GM12878 (cell line): Measurements from ENCODE around the gene RAB30.

ENCODE experiments used
- CEBPB ChIP-seq, 2 experiments: fragments of 150-350 bp in 1 of 2; IDR thresholded peaks; 2 replicates each; pipeline ENCODE4 v1.6.1; 2012 to 2014; ENCODE audit warnings: low read depth in 2 of 2, low read length in 2 of 2, borderline replicate concordance in 1 of 2, inconsistent platforms in 1 of 2
- GABPA ChIP-seq: IDR thresholded peaks from 2 replicates; pipeline ENCODE4 v1.6.1; 2014; ENCODE audit warnings: antibody characterized with exemption, low read depth, mild to moderate bottlenecking, inconsistent platforms
- NRF1 ChIP-seq: conservative IDR thresholded peaks from 2 replicates; pipeline ENCODE4 v1.6.1; 2011; ENCODE audit warnings: mild to moderate bottlenecking, low read depth, low read length, improper control_type of control experiment
- POLR2A ChIP-seq: IDR thresholded peaks from 2 replicates; pipeline ENCODE4 v1.6.1; 2011; ENCODE audit warnings: low read depth, mild to moderate bottlenecking, low read length
- POLR2AphosphoS2 ChIP-seq: IDR thresholded peaks from 2 replicates; pipeline ENCODE4 v1.6.1; 2011; ENCODE audit warnings: low read depth, mild to moderate bottlenecking, low read length, improper control_type of control experiment, moderate library complexity
- POLR2AphosphoS5 ChIP-seq: IDR thresholded peaks from 2 replicates; pipeline ENCODE4 v1.6.1; 2011; ENCODE audit warnings: mild to moderate bottlenecking, low read length, inconsistent platforms
- STAT3 ChIP-seq: IDR thresholded peaks from 2 replicates; pipeline ENCODE4 v1.6.1; 2011; ENCODE audit warnings: low read depth, low read length, improper control_type of control experiment
- ZNF274 ChIP-seq: IDR thresholded peaks from one replicate; pipeline ENCODE4 v1.8.0; 2011; ENCODE audit not compliant: insufficient read length, insufficient read depth
- TF ChIP-seq, protein P1 (sequence below), 3 experiments: IDR thresholded peaks in 2 of 3; conservative IDR thresholded peaks in 1 of 3; 2 replicates each; pipeline ENCODE4 v1.5.1; 2011; ENCODE audit warnings: low read depth in 3 of 3, low read length in 3 of 3, mild to moderate bottlenecking in 3 of 3, control low read depth in 2 of 3, moderate library complexity in 2 of 3, inconsistent platforms in 1 of 3, mixed read lengths in 1 of 3; ENCODE audit not compliant: control insufficient read depth in 2 of 3, insufficient read depth in 1 of 3; ENCODE audit errors: extremely low read depth in 1 of 3
- TF ChIP-seq, protein P2 (sequence below): IDR thresholded peaks from 2 replicates; pipeline ENCODE4 v1.6.1; 2012; ENCODE audit warnings: low read depth, low read length, improper control_type of control experiment
- TF ChIP-seq, protein P3 (sequence below): fragments of 450-650 bp; IDR thresholded peaks from 2 replicates; pipeline ENCODE4 v1.6.1; 2017; ENCODE audit warnings: antibody characterized with exemption, mild to moderate bottlenecking, moderate library complexity

DNA sequence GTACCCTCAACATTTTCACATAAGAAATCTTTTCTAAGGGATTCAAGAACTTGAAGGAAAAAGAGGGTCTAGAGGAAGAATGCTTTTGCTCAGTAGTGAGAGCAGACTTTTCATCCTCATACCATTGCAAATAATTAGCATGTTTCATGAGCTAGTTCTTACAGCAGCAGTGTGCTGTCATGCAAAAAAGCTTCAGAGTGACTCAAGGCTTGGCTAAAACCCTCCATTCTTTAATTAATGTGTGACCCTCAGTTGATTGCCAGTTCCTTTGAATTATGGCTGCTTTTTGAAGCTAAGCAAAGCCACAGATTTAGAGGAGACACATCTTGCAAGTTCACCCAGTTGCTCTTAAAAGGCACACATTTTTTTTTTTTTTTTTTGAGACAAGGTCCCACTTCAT lies 48.6 kb upstream of the RAB30 start:
- TF ChIP-seq POLR2AphosphoS2, result no peak
- TF ChIP-seq, protein P1, sequence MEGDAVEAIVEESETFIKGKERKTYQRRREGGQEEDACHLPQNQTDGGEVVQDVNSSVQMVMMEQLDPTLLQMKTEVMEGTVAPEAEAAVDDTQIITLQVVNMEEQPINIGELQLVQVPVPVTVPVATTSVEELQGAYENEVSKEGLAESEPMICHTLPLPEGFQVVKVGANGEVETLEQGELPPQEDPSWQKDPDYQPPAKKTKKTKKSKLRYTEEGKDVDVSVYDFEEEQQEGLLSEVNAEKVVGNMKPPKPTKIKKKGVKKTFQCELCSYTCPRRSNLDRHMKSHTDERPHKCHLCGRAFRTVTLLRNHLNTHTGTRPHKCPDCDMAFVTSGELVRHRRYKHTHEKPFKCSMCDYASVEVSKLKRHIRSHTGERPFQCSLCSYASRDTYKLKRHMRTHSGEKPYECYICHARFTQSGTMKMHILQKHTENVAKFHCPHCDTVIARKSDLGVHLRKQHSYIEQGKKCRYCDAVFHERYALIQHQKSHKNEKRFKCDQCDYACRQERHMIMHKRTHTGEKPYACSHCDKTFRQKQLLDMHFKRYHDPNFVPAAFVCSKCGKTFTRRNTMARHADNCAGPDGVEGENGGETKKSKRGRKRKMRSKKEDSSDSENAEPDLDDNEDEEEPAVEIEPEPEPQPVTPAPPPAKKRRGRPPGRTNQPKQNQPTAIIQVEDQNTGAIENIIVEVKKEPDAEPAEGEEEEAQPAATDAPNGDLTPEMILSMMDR (IDR thresholded peaks at IDR 0.05 in 2 of 3, conservative IDR thresholded peaks at IDR 0.05 in 1 of 3; ENCODE audit: control insufficient read depth in 2 of 3, extremely low read depth in 1 of 3, insufficient read depth in 1 of 3, low read depth in 3 of 3, low read length in 3 of 3), result no peak
- no peak for TF ChIP-seq STAT3
- TF ChIP-seq POLR2A, result no peak
- TF ChIP-seq GABPA, result no peak
- TF ChIP-seq, protein P2, sequence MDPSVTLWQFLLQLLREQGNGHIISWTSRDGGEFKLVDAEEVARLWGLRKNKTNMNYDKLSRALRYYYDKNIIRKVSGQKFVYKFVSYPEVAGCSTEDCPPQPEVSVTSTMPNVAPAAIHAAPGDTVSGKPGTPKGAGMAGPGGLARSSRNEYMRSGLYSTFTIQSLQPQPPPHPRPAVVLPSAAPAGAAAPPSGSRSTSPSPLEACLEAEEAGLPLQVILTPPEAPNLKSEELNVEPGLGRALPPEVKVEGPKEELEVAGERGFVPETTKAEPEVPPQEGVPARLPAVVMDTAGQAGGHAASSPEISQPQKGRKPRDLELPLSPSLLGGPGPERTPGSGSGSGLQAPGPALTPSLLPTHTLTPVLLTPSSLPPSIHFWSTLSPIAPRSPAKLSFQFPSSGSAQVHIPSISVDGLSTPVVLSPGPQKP, result no peak
- TF ChIP-seq ZNF274, result no peak
- no peak for TF ChIP-seq CEBPB (IDR thresholded peaks at IDR 0.05; ENCODE audit: borderline replicate concordance in 1 of 2, low read depth in 2 of 2, low read length in 2 of 2)
- TF ChIP-seq, protein P3, sequence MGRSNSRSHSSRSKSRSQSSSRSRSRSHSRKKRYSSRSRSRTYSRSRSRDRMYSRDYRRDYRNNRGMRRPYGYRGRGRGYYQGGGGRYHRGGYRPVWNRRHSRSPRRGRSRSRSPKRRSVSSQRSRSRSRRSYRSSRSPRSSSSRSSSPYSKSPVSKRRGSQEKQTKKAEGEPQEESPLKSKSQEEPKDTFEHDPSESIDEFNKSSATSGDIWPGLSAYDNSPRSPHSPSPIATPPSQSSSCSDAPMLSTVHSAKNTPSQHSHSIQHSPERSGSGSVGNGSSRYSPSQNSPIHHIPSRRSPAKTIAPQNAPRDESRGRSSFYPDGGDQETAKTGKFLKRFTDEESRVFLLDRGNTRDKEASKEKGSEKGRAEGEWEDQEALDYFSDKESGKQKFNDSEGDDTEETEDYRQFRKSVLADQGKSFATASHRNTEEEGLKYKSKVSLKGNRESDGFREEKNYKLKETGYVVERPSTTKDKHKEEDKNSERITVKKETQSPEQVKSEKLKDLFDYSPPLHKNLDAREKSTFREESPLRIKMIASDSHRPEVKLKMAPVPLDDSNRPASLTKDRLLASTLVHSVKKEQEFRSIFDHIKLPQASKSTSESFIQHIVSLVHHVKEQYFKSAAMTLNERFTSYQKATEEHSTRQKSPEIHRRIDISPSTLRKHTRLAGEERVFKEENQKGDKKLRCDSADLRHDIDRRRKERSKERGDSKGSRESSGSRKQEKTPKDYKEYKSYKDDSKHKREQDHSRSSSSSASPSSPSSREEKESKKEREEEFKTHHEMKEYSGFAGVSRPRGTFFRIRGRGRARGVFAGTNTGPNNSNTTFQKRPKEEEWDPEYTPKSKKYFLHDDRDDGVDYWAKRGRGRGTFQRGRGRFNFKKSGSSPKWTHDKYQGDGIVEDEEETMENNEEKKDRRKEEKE, result no peak
- no peak for TF ChIP-seq NRF1
- TF ChIP-seq POLR2AphosphoS5, result no peak
